Karpas-422 (cell line): Measurements from ENCODE around the gene RBP7. TPM values are rescaled to one million over a fixed set of nuclear protein-coding genes. Genes with fewer than 3 reads are reported as not detected.
"Not testable (repeated sequence)": the region's sequence is repeated elsewhere in the genome, so short reads cannot be mapped to it uniquely, and the experiment has no call there.

Experiments
- DNase-seq: peaks from one replicate; pipeline ENCODE4 v3.0.0-alpha.2; 2015
- H2AFZ ChIP-seq: fragments of 200-600 bp; sonication (generic); 2 replicates; pipeline ENCODE4 v1.6.1; 2014; ENCODE audit warnings: antibody characterized with exemption, low read length, mixed read lengths
- H3K27ac ChIP-seq: fragments of 200-600 bp; sonication (generic); 2 replicates; pipeline ENCODE4 v1.5.1; 2014; ENCODE audit warnings: mild to moderate bottlenecking, low read length, moderate library complexity
- H3K27me3 ChIP-seq: fragments of 200-600 bp; sonication (generic); 2 replicates; pipeline ENCODE4 v1.6.1; 2014; ENCODE audit warnings: low read length, mixed read lengths
- H3K36me3 ChIP-seq: fragments of 200-600 bp; sonication (generic); 2 replicates; pipeline ENCODE4 v1.6.1; 2014; ENCODE audit warnings: low read length, mixed read lengths; ENCODE audit not compliant: insufficient read depth
- H3K4me1 ChIP-seq: fragments of 200-600 bp; sonication (generic); 2 replicates; pipeline ENCODE4 v1.6.1; 2014; ENCODE audit warnings: mild to moderate bottlenecking, low read length, mixed read lengths
- H3K4me2 ChIP-seq: fragments of 200-600 bp; sonication (generic); 2 replicates; pipeline ENCODE4 v1.6.1; 2014; ENCODE audit warnings: low read length, low read depth, mild to moderate bottlenecking; ENCODE audit not compliant: poor library complexity, severe bottlenecking
- H3K4me3 ChIP-seq: fragments of 200-600 bp; sonication (generic); 2 replicates; pipeline ENCODE4 v1.5.1; 2014; ENCODE audit warnings: mild to moderate bottlenecking, antibody characterized with exemption, low read length, mixed read lengths
- H3K79me2 ChIP-seq: fragments of 200-600 bp; sonication (generic); 2 replicates; pipeline ENCODE4 v1.6.1; 2014; ENCODE audit warnings: mild to moderate bottlenecking, low read length, mixed read lengths
- H3K9ac ChIP-seq: fragments of 200-600 bp; sonication (generic); 2 replicates; pipeline ENCODE4 v1.6.0; 2014; ENCODE audit warnings: low read length
- H3K9me2 ChIP-seq: fragments of 200-600 bp; sonication (generic), shearing (Covaris generic); replicated peaks from 2 replicates; pipeline ENCODE4 v1.6.0; 2014; ENCODE audit warnings: mild to moderate bottlenecking, low read length, moderate library complexity; ENCODE audit not compliant: insufficient read depth
- H3K9me3 ChIP-seq: fragments of 300-700, 200-600 bp; sonication (generic); 2 replicates; pipeline ENCODE4 v1.6.1; 2014; ENCODE audit warnings: low read length, mixed read lengths
- H4K20me1 ChIP-seq: fragments of 200-600 bp; sonication (generic); 2 replicates; pipeline ENCODE4 v1.6.1; 2014; ENCODE audit warnings: mild to moderate bottlenecking, antibody characterized with exemption, low read length, low read depth; ENCODE audit not compliant: insufficient read depth
- total RNA-seq: library from RNA; depleted of rRNA; stranded (reverse); fragments of >200 nt; shearing (Covaris generic); gene quantifications from 2 replicates; pipeline ENCODE4 v1.2.3, GENCODE V29; 2014; ENCODE audit warnings: low replicate concordance

The RBP7 gene
- total RNA-seq, 1 experiment from 2014 or later = not detected

- Histone ChIP-seq H4K20me1 (no peaks in the 10 kb centered on the region), H3K9ac (no peak overlapping the region), H3K36me3 (no peaks in the 10 kb centered on the region), H3K4me2 (no peak overlapping the region), H3K9me2 (no peaks in the 10 kb centered on the region), H3K27me3 (no peaks in the 10 kb centered on the region), H3K27ac (no peak overlapping the region), H2AFZ (no peak overlapping the region), H3K9me3 (no peaks in the 10 kb centered on the region), H3K4me1 (no peaks in the 10 kb centered on the region), H3K79me2 (no peaks in the 10 kb centered on the region), H3K4me3 (no peak overlapping the region)
- no peak for DNase-seq
These were observed 6.1 kb upstream of the RBP7 start for GRCh38 chr1:9990944-9991343.

- Histone ChIP-seq H3K27me3 (no peaks in the 10 kb centered on the region), H3K9ac (no peak overlapping the region), H4K20me1 (no peaks in the 10 kb centered on the region), H3K9me2 (no peaks in the 10 kb centered on the region), H3K9me3 (no peaks in the 10 kb centered on the region), H3K4me1 (no peaks in the 10 kb centered on the region), H3K36me3 (no peaks in the 10 kb centered on the region), H2AFZ (no peak overlapping the region), H3K4me2 (no peak overlapping the region), H3K27ac (no peak overlapping the region), H3K79me2 (no peaks in the 10 kb centered on the region), H3K4me3 (no peak overlapping the region)
- no peak for DNase-seq
These were observed 4.1 kb upstream of the RBP7 start for GRCh38 chr1:9992910-9993309.

- H3K27ac ChIP-seq = no peak overlapping the region
- no peaks in the 10 kb centered on the region for H4K20me1 ChIP-seq
- no peaks in the 10 kb centered on the region for H3K4me1 ChIP-seq
- no peaks in the 10 kb centered on the region for H3K79me2 ChIP-seq
- no peaks in the 10 kb centered on the region for H3K27me3 ChIP-seq
- H3K4me2 ChIP-seq = no peak overlapping the region
- DNase-seq = no peak
- H3K4me3 ChIP-seq = no peak overlapping the region
- no peaks in the 10 kb centered on the region for H3K9me3 ChIP-seq
- H2AFZ ChIP-seq = no peak overlapping the region
- no peak overlapping the region for H3K9ac ChIP-seq
- H3K9me2 ChIP-seq = no peaks in the 10 kb centered on the region
- no peaks in the 10 kb centered on the region for H3K36me3 ChIP-seq
These were observed 3.4 kb upstream of the RBP7 start for GRCh38 chr1:9993561-9994075.

GRCh38 chr1:10001016-10001665 lies 4.1 kb downstream of the RBP7 start:
- no peaks in the 10 kb centered on the region for H3K79me2 ChIP-seq
- H3K9me2 ChIP-seq = no peaks in the 10 kb centered on the region
- no peak overlapping the region for H3K4me3 ChIP-seq
- H3K27ac ChIP-seq = no peak overlapping the region
- DNase-seq = no peak
- H2AFZ ChIP-seq = no peak overlapping the region
- H3K9ac ChIP-seq = no peak overlapping the region
- no peak overlapping the region for H3K4me2 ChIP-seq
- H3K27me3 ChIP-seq = no peaks in the 10 kb centered on the region
- no peaks in the 10 kb centered on the region for H3K4me1 ChIP-seq
- H4K20me1 ChIP-seq = no peaks in the 10 kb centered on the region
- H3K36me3 ChIP-seq = no peaks in the 10 kb centered on the region
- no peaks in the 10 kb centered on the region for H3K9me3 ChIP-seq

GRCh38 chr1:10005248-10005647 lies 8.2 kb downstream of the RBP7 start:
- H3K9me3 ChIP-seq, DNase-seq, H3K27ac ChIP-seq, H2AFZ ChIP-seq, H3K9me2 ChIP-seq, H3K36me3 ChIP-seq, H3K27me3 ChIP-seq, H3K4me2 ChIP-seq, H3K9ac ChIP-seq, H4K20me1 ChIP-seq, H3K79me2 ChIP-seq, H3K4me1 ChIP-seq, H3K4me3 ChIP-seq: not testable (repeated sequence)

GRCh38 chr1:10007169-10007568 lies 10.1 kb downstream of the RBP7 start:
- H3K4me1 ChIP-seq = no peaks in the 10 kb centered on the region
- H3K79me2 ChIP-seq = no peaks in the 10 kb centered on the region
- no peaks in the 10 kb centered on the region for H3K9me3 ChIP-seq
- H3K27ac ChIP-seq = no peak overlapping the region
- no peak overlapping the region for H2AFZ ChIP-seq
- H3K9me2 ChIP-seq = no peaks in the 10 kb centered on the region
- no peak overlapping the region for H3K9ac ChIP-seq
- no peak for DNase-seq
- no peaks in the 10 kb centered on the region for H4K20me1 ChIP-seq
- no peaks in the 10 kb centered on the region for H3K27me3 ChIP-seq
- H3K4me3 ChIP-seq = no peak overlapping the region
- H3K36me3 ChIP-seq = no peaks in the 10 kb centered on the region
- no peak overlapping the region for H3K4me2 ChIP-seq

- Histone ChIP-seq H3K4me3 (no peak overlapping the region), H3K9me2 (no peaks in the 10 kb centered on the region), H3K27me3 (no peaks in the 10 kb centered on the region), H4K20me1 (no peaks in the 10 kb centered on the region), H3K9ac (no peak overlapping the region), H3K4me1 (no peaks in the 10 kb centered on the region), H3K4me2 (no peak overlapping the region), H3K36me3 (no peaks in the 10 kb centered on the region), H3K9me3 (no peaks in the 10 kb centered on the region), H3K79me2 (no peaks in the 10 kb centered on the region), H3K27ac (no peak overlapping the region), H2AFZ (no peak overlapping the region)
- no peak for DNase-seq
These were observed 17.0 kb downstream of the RBP7 start for GRCh38 chr1:10014016-10014415.

- Histone ChIP-seq H3K4me2 (no peak overlapping the region), H3K36me3 (no peaks in the 10 kb centered on the region), H4K20me1 (no peaks in the 10 kb centered on the region), H3K4me3 (no peak overlapping the region), H3K9me3 (no peaks in the 10 kb centered on the region), H3K27ac (no peak overlapping the region), H3K9ac (no peak overlapping the region), H3K79me2 (no peaks in the 10 kb centered on the region), H3K9me2 (no peaks in the 10 kb centered on the region), H3K27me3 (no peaks in the 10 kb centered on the region), H3K4me1 (no peaks in the 10 kb centered on the region), H2AFZ (no peak overlapping the region)
- no peak for DNase-seq
These were observed 22.5 kb downstream of the RBP7 start for GRCh38 chr1:10019561-10019960.
